HepG2 (cell line): ENCODE results near the gene SLC6A8. TPM values are rescaled to one million over a fixed set of nuclear protein-coding genes. Genes with fewer than 3 reads are reported as not detected.
A peak's percentile ranks its signal among the peaks of the same experiment; 100 is the strongest.

Source experiments
- BORCS8-MEF2B ChIP-seq: sonication (generic); formaldehyde crosslinking; IDR thresholded peaks from 2 replicates; pipeline ENCODE4 v1.8.0; 2022; ENCODE audit warnings: mild to moderate bottlenecking, missing genetic modification reagents
- EP300 ChIP-seq, 3 experiments: sonication (generic) in 1 of 3; formaldehyde crosslinking in 1 of 3; IDR thresholded peaks; 2 replicates each; pipeline versions ENCODE4 v1.5.1 to v1.6.1; 2011 to 2020; ENCODE audit warnings: low read depth in 2 of 3, low read length in 2 of 3, borderline replicate concordance in 1 of 3, improper control_type of control experiment in 1 of 3, mild to moderate bottlenecking in 1 of 3, missing genetic modification reagents in 1 of 3, moderate library complexity in 1 of 3
- HMGA1 ChIP-seq: sonication (generic); formaldehyde crosslinking; conservative IDR thresholded peaks from 2 replicates; pipeline ENCODE4 v1.4.0; 2020; ENCODE audit warnings: missing genetic modification reagents
- JDP2 ChIP-seq: sonication (generic); formaldehyde crosslinking; IDR thresholded peaks from 2 replicates; pipeline ENCODE4 v1.8.1; 2022; ENCODE audit warnings: missing genetic modification reagents, borderline replicate concordance
- KAT8 ChIP-seq: IDR thresholded peaks from 2 replicates; pipeline ENCODE4 v1.6.1; 2016; ENCODE audit warnings: missing genetic modification reagents, missing compliant biosample characterization
- MBNL3 ChIP-seq: fragments of 250-450 bp; sonication (Bioruptor Pico); conservative IDR thresholded peaks from 2 replicates; pipeline ENCODE4 v1.8.0; 2022; ENCODE audit warnings: mild to moderate bottlenecking, inconsistent platforms
- MLX ChIP-seq: IDR thresholded peaks from 2 replicates; pipeline ENCODE4 v1.6.1; 2016
- MXD4 ChIP-seq: IDR thresholded peaks from 2 replicates; pipeline ENCODE4 v1.6.1; 2016; ENCODE audit warnings: mild to moderate bottlenecking, missing biosample characterization, missing genetic modification reagents
- MXI1 ChIP-seq: IDR thresholded peaks from 3 replicates; pipeline ENCODE4 v1.6.1; 2012; ENCODE audit warnings: low read depth, low read length, inconsistent platforms, borderline replicate concordance
- NCOR1 ChIP-seq: fragments of 200-600 bp; sonication (generic); IDR thresholded peaks from 2 replicates; pipeline ENCODE4 v1.7.0; 2017; ENCODE audit warnings: antibody characterized with exemption, low read length, borderline replicate concordance
- POLR2G ChIP-seq: fragments of 200-400 bp; formaldehyde crosslinking; IDR thresholded peaks from 2 replicates; pipeline ENCODE4 v1.6.1; 2018; ENCODE audit warnings: mild to moderate bottlenecking, low read depth, low read length, moderate library complexity
- SAP130 ChIP-seq: IDR thresholded peaks from 2 replicates; pipeline ENCODE4 v1.6.1; 2016; ENCODE audit warnings: low read depth
- SIN3A ChIP-seq: IDR thresholded peaks from 2 replicates; pipeline ENCODE4 v1.6.1; 2011; ENCODE audit warnings: low read depth, mild to moderate bottlenecking, control low read depth, low read length, borderline replicate concordance
- SKIL ChIP-seq: sonication (generic); formaldehyde crosslinking; IDR thresholded peaks from 2 replicates; pipeline ENCODE4 v1.8.0; 2022; ENCODE audit warnings: missing genetic modification reagents, mild to moderate bottlenecking, moderate library complexity, borderline replicate concordance
- SMAD3 ChIP-seq: sonication (generic); formaldehyde crosslinking; IDR thresholded peaks from 2 replicates; pipeline ENCODE4 v1.4.0; 2020; ENCODE audit warnings: missing genetic modification reagents
- TBL1XR1 ChIP-seq: fragments of 150-350 bp; IDR thresholded peaks from 2 replicates; pipeline ENCODE4 v1.6.1; 2014; ENCODE audit warnings: borderline replicate concordance, low read length; ENCODE audit not compliant: partially characterized antibody
- ZNF224 ChIP-seq: sonication (generic); formaldehyde crosslinking; IDR thresholded peaks from 2 replicates; pipeline ENCODE4 v1.5.0; 2020; ENCODE audit warnings: mild to moderate bottlenecking, missing genetic modification reagents
- ZNF296 ChIP-seq: sonication (generic); formaldehyde crosslinking; conservative IDR thresholded peaks from 2 replicates; pipeline ENCODE4 v1.5.0; 2020; ENCODE audit warnings: mild to moderate bottlenecking, missing genetic modification reagents
- ZNF337 ChIP-seq: sonication (generic); formaldehyde crosslinking; IDR thresholded peaks from 2 replicates; pipeline ENCODE4 v1.5.1; 2020; ENCODE audit warnings: missing genetic modification reagents, low read depth, mild to moderate bottlenecking, borderline replicate concordance
- ZNF597 ChIP-seq: sonication (generic); formaldehyde crosslinking; IDR thresholded peaks from 2 replicates; pipeline ENCODE4 v1.5.0; 2020; ENCODE audit warnings: missing genetic modification reagents
- ZNF713 ChIP-seq: sonication (generic); formaldehyde crosslinking; IDR thresholded peaks from 2 replicates; pipeline ENCODE4 v1.4.0; 2020; ENCODE audit warnings: mild to moderate bottlenecking, missing genetic modification reagents
- ZNF775 ChIP-seq: sonication (generic); formaldehyde crosslinking; IDR thresholded peaks from 2 replicates; pipeline ENCODE4 v1.4.0; 2020; ENCODE audit warnings: missing genetic modification reagents, mild to moderate bottlenecking, moderate library complexity, borderline replicate concordance
- ZNF788 ChIP-seq: sonication (generic); formaldehyde crosslinking; IDR thresholded peaks from 2 replicates; pipeline ENCODE4 v1.5.0; 2020; ENCODE audit warnings: mild to moderate bottlenecking, missing genetic modification reagents, borderline replicate concordance
- polyA plus RNA-seq, 8 experiments: library from polyadenylated mRNA; depleted of rRNA in 3 of 8; stranded (reverse) in 7 of 8; unstranded in 1 of 8; fragments of >200 nt; fragmentation: Illumina TruSeq in 4 of 8; extraction: Trizol in 4 of 8; gene quantifications; 2 replicates each; pipeline versions ENCODE4 v1.2.1 to v1.2.3, GENCODE V29; 2011 to 2016; ENCODE audit warnings: low read depth in 4 of 8, missing spikeins in 1 of 8, mixed read lengths in 1 of 8; ENCODE audit not compliant: insufficient read depth in 1 of 8
- total RNA-seq, 5 experiments: library from RNA; depleted of rRNA; stranded (reverse); fragments of >200 nt; fragmentation: Illumina TruSeq; extraction: Trizol; gene quantifications; 2 replicates each; pipeline ENCODE4 v1.2.3, GENCODE V29; 2016; ENCODE audit warnings: low read depth in 1 of 5
- TF ChIP-seq, protein P1 (sequence below): sonication (generic); formaldehyde crosslinking; conservative IDR thresholded peaks from 2 replicates; pipeline ENCODE4 v1.8.0; 2022; ENCODE audit warnings: low read depth, missing genetic modification reagents

Gene SLC6A8
- total and polyA plus RNA-seq, 2 of the 13 experiments (the other 11 are each of a cell fraction or from before 2014, with no cell fraction given), result 13.9 to 176 TPM

DNA sequence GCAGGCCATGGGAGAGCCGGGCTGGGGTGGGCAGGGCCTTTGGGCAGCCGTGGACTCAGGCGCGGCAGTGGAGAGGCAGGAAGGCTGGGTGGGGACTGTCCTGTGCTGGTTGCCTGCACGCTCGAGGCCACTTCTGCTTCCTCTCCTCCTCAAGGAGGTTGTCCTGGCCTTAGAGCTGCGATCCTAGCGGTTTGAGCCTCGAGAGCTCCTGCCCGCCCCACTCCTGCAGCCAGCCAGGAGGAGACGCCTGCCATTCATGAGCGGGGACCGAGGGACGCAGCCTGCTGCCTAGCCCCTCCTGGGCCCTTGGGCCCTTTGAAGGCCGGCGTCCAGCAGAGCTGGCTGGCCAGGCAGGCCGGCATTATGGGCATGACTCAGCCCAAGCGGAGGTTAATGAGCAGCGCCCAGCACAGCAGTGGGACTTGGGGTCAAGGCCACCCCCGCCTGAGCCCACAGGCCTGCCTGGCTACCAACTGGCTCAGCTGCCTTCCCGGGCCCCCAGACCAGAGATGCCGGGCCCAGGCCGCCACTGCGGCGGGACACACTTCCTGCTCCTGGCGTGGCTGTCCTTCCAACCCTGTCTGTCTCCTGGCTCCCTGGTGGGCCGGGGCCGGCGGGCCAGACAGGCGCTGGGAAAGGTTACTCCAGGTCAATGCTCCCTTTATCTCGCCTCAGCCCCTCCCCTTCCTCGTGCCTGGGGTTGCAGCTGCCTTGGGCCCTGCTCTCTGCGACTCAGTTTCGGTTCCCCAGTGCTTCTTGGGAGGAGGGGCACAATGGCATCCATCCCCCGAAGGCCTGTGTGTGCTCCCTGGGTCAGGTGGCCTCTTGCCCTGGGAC, 38.8 kb downstream of the SLC6A8 start (continued):
- TF ChIP-seq ZNF713 (CRISPR knock-in tag) (0 out of 2 replicates have a peak, but pooled peaks have one; percentile 39), SIN3A (no peak), MXI1 (peak; percentile 39; the same call in 1 of the 3 replicates), SMAD3 (CRISPR knock-in tag) (0 out of 2 replicates have a peak, but pooled peaks have one; percentile 35), MBNL3 (no peak), POLR2G (peak; percentile 73), MLX (no peak), ZNF296 (CRISPR knock-in tag) (peak; percentile 95), JDP2 (CRISPR knock-in tag) (no peak), MXD4 (CRISPR knock-in tag) (0 out of 2 replicates have a peak, but pooled peaks have one; percentile 53), KAT8 (CRISPR knock-in tag) (0 out of 2 replicates have a peak, but pooled peaks have one; percentile 58), EP300 (IDR thresholded peaks at IDR 0.05; ENCODE audit: low read depth in 2 of 2, low read length in 2 of 2) (no peak), EP300 (CRISPR knock-in tag; IDR thresholded peaks at IDR 0.05; ENCODE audit: borderline replicate concordance) (peak; percentile 17; the same call in 1 of the 2 replicates), HMGA1 (no peak), ZNF775 (CRISPR knock-in tag) (no peak), ZNF337 (CRISPR knock-in tag) (no peak), ZNF788 (peak; percentile 79; the same call in 1 of the 2 replicates), SKIL (CRISPR knock-in tag) (peak; percentile 81; the same call in 1 of the 2 replicates), SAP130 (CRISPR knock-in tag) (peak; percentile 93), ZNF597 (no peak), NCOR1 (peak; percentile 38; the same call in 1 of the 2 replicates), TBL1XR1 (peak; percentile 65), BORCS8-MEF2B (CRISPR knock-in tag) (no peak; the same call in 1 of the 2 replicates), ZNF224 (CRISPR knock-in tag) (no peak)
- TF ChIP-seq, protein P1, sequence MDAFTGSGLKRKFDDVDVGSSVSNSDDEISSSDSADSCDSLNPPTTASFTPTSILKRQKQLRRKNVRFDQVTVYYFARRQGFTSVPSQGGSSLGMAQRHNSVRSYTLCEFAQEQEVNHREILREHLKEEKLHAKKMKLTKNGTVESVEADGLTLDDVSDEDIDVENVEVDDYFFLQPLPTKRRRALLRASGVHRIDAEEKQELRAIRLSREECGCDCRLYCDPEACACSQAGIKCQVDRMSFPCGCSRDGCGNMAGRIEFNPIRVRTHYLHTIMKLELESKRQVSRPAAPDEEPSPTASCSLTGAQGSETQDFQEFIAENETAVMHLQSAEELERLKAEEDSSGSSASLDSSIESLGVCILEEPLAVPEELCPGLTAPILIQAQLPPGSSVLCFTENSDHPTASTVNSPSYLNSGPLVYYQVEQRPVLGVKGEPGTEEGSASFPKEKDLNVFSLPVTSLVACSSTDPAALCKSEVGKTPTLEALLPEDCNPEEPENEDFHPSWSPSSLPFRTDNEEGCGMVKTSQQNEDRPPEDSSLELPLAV, result no peak
